Liver (tissue), 9 donors: Measurements from ENCODE around the gene YKT6. TPM values are rescaled to one million over a fixed set of nuclear protein-coding genes. Genes with fewer than 3 reads are reported as not detected.

ENCODE experiments used
- DNase-seq: peaks from one replicate; pipeline ENCODE4 v3.0.0-alpha.2; 2017; ENCODE audit warnings: low spot score
- H3K27ac ChIP-seq, 2 donors: one replicate each; pipeline ENCODE4 v1.7.0; 2013; ENCODE audit warnings: inconsistent platforms in 2 of 2, low read length in 2 of 2, control low read depth in 1 of 2, low read depth in 1 of 2, mild to moderate bottlenecking in 1 of 2
- H3K27me3 ChIP-seq, 4 donors: one replicate each; pipeline versions ENCODE4 v1.6.1 to v1.7.0; 2013; ENCODE audit warnings: low read length in 3 of 4, inconsistent platforms in 1 of 4, mild to moderate bottlenecking in 1 of 4, moderate library complexity in 1 of 4; ENCODE audit not compliant: control insufficient read depth in 4 of 4, insufficient read depth in 4 of 4
- H3K36me3 ChIP-seq, 4 donors: one replicate each; pipeline versions ENCODE4 v1.6.1 to v1.7.0; 2013; ENCODE audit warnings: low read length in 3 of 4, mild to moderate bottlenecking in 3 of 4, low read depth in 1 of 4, moderate library complexity in 1 of 4; ENCODE audit not compliant: control insufficient read depth in 4 of 4, insufficient read depth in 3 of 4
- H3K4me1 ChIP-seq, 4 donors: one replicate each; pipeline versions ENCODE4 v1.6.1 to v1.7.0; 2013; ENCODE audit warnings: low read length in 3 of 4, mild to moderate bottlenecking in 3 of 4, moderate library complexity in 1 of 4; ENCODE audit not compliant: control insufficient read depth in 4 of 4, insufficient read depth in 4 of 4
- H3K4me3 ChIP-seq, 3 donors: one replicate each; pipeline versions ENCODE4 v1.6.1 to v1.7.0; 2013; ENCODE audit warnings: low read length in 3 of 3, control low read depth in 1 of 3, low read depth in 1 of 3, mild to moderate bottlenecking in 1 of 3
- H3K9ac ChIP-seq, 2 donors: one replicate each; pipeline ENCODE4 v1.7.0; 2013; ENCODE audit warnings: low read length in 2 of 2, mild to moderate bottlenecking in 2 of 2, moderate library complexity in 2 of 2, control low read depth in 1 of 2, low read depth in 1 of 2
- H3K9me3 ChIP-seq, 4 donors: one replicate each; pipeline versions ENCODE4 v1.6.1 to v1.7.0; 2013; ENCODE audit warnings: low read length in 3 of 4; ENCODE audit not compliant: control insufficient read depth in 4 of 4
- ATF3 ChIP-seq: IDR thresholded peaks from 2 replicates; pipeline ENCODE4 v1.6.1; 2016; ENCODE audit warnings: antibody characterized with exemption
- EGR1 ChIP-seq, 2 donors: IDR thresholded peaks; 2 replicates each; pipeline ENCODE4 v1.6.1; 2016 to 2018; ENCODE audit warnings: antibody characterized with exemption in 2 of 2, low read depth in 2 of 2
- FOXA1 ChIP-seq: IDR thresholded peaks from 2 replicates; pipeline ENCODE4 v1.6.1; 2016; ENCODE audit warnings: antibody characterized with exemption
- FOXA2 ChIP-seq: IDR thresholded peaks from 2 replicates; pipeline ENCODE4 v1.6.1; 2016; ENCODE audit warnings: antibody characterized with exemption
- GABPA ChIP-seq, 2 donors: IDR thresholded peaks in 1 of 2; conservative IDR thresholded peaks in 1 of 2; 2 replicates each; pipeline ENCODE4 v1.6.1; 2016; ENCODE audit warnings: antibody characterized with exemption in 2 of 2, mild to moderate bottlenecking in 1 of 2, moderate library complexity in 1 of 2
- HNF4A ChIP-seq, 2 donors: conservative IDR thresholded peaks; 2 replicates each; pipeline ENCODE4 v1.6.1; 2016; ENCODE audit warnings: antibody characterized with exemption in 2 of 2, mild to moderate bottlenecking in 2 of 2
- HNF4G ChIP-seq: IDR thresholded peaks from 2 replicates; pipeline ENCODE4 v1.6.1; 2016; ENCODE audit warnings: antibody characterized with exemption
- JUND ChIP-seq, 2 donors: IDR thresholded peaks; 2 replicates each; pipeline ENCODE4 v1.6.1; 2016; ENCODE audit warnings: antibody characterized with exemption in 2 of 2
- NR2F2 ChIP-seq: IDR thresholded peaks from 2 replicates; pipeline ENCODE4 v1.6.1; 2016; ENCODE audit warnings: antibody characterized with exemption
- RAD21 ChIP-seq, 2 donors: IDR thresholded peaks; 2 replicates each; pipeline ENCODE4 v1.6.1; 2016; ENCODE audit warnings: antibody characterized with exemption in 2 of 2, mild to moderate bottlenecking in 2 of 2
- RXRA ChIP-seq, 2 donors: IDR thresholded peaks; 2 replicates each; pipeline ENCODE4 v1.6.1; 2017 to 2018; ENCODE audit warnings: antibody characterized with exemption in 2 of 2, mild to moderate bottlenecking in 1 of 2
- SP1 ChIP-seq: IDR thresholded peaks from 2 replicates; pipeline ENCODE4 v1.6.1; 2018; ENCODE audit warnings: antibody characterized with exemption, mild to moderate bottlenecking
- TAF1 ChIP-seq: conservative IDR thresholded peaks from 2 replicates; pipeline ENCODE4 v1.6.1; 2016; ENCODE audit warnings: antibody characterized with exemption, mild to moderate bottlenecking
- YY1 ChIP-seq: IDR thresholded peaks from 2 replicates; pipeline ENCODE4 v1.6.1; 2016; ENCODE audit warnings: antibody characterized with exemption, mild to moderate bottlenecking
- ZBTB33 ChIP-seq: IDR thresholded peaks from 2 replicates; pipeline ENCODE4 v1.6.1; 2016; ENCODE audit warnings: antibody characterized with exemption
- WGBS: extraction: QIAGEN DNeasy Blood & Tissue Kit; methylation state at CpG from one replicate; pipeline ENCODE4 v1.1.7; 2013; 5-methylcytosine and 5-hydroxymethylcytosine counted together
- polyA plus RNA-seq, 2 donors: library from polyadenylated mRNA; stranded (reverse) in 1 of 2; unstranded in 1 of 2; fragments of 200-250 nt in 1 of 2; fragments of >200 nt in 1 of 2; fragmentation: Nextera tagmentation in 1 of 2; extraction: Ambion mirVana in 1 of 2; gene quantifications; one replicate each; pipeline versions ENCODE4 v1.2.1 to v1.2.3, GENCODE V29; 2013 to 2015
- total RNA-seq, 2 donors: library from RNA; depleted of rRNA; stranded (reverse); fragments of >200 nt; gene quantifications; one replicate each; pipeline ENCODE4 v1.2.3, GENCODE V29; 2014
- TF ChIP-seq, protein P1 (sequence below): IDR thresholded peaks from 2 replicates; pipeline ENCODE4 v1.6.1; 2016; ENCODE audit warnings: antibody characterized with exemption, mild to moderate bottlenecking
- TF ChIP-seq, protein P2 (sequence below): IDR thresholded peaks from 2 replicates; pipeline ENCODE4 v1.6.1; 2016; ENCODE audit warnings: antibody characterized with exemption
- TF ChIP-seq, protein P3 (sequence below): fragments of 150-350 bp; IDR thresholded peaks from 2 replicates; pipeline ENCODE4 v1.5.1; 2017; ENCODE audit warnings: improper control_type of control experiment, low read depth, low read length; ENCODE audit not compliant: missing input control
- donor health status: healthy.
- donor health status: healthy.
- donor health status: healthy.
- donor health status: healthy.
- donor health status: healthy.

YKT6 gene
- total and polyA plus RNA-seq, 4 donors = 8.1 to 22.0 (median 21.0) TPM

- Histone ChIP-seq H3K9me3 (no peaks in the 10 kb centered on the region), H3K4me1 (peaks cover 18 to 60% (median 52%) of the 10 kb centered on the region in 4 donors), H3K36me3 (peaks cover 0 to 13% (median under 1%) of the 10 kb centered on the region in 4 donors), H3K9ac (no peak overlapping the region), H3K4me3 (no peak overlapping the region), H3K27ac (peak overlapping the region; percentile 9 to 54), H3K27me3 (no peaks in the 10 kb centered on the region)
- 44% methylated on average over 8 of the region's 8 CpGs for WGBS
- no peak for DNase-seq
- TF ChIP-seq, protein P1, sequence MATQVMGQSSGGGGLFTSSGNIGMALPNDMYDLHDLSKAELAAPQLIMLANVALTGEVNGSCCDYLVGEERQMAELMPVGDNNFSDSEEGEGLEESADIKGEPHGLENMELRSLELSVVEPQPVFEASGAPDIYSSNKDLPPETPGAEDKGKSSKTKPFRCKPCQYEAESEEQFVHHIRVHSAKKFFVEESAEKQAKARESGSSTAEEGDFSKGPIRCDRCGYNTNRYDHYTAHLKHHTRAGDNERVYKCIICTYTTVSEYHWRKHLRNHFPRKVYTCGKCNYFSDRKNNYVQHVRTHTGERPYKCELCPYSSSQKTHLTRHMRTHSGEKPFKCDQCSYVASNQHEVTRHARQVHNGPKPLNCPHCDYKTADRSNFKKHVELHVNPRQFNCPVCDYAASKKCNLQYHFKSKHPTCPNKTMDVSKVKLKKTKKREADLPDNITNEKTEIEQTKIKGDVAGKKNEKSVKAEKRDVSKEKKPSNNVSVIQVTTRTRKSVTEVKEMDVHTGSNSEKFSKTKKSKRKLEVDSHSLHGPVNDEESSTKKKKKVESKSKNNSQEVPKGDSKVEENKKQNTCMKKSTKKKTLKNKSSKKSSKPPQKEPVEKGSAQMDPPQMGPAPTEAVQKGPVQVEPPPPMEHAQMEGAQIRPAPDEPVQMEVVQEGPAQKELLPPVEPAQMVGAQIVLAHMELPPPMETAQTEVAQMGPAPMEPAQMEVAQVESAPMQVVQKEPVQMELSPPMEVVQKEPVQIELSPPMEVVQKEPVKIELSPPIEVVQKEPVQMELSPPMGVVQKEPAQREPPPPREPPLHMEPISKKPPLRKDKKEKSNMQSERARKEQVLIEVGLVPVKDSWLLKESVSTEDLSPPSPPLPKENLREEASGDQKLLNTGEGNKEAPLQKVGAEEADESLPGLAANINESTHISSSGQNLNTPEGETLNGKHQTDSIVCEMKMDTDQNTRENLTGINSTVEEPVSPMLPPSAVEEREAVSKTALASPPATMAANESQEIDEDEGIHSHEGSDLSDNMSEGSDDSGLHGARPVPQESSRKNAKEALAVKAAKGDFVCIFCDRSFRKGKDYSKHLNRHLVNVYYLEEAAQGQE = peak; percentile 33
- peak in 1 of 2 donors; percentile 68 for TF ChIP-seq GABPA (IDR thresholded peaks at IDR 0.05 in 1 of 2, conservative IDR thresholded peaks at IDR 0.05 in 1 of 2)
- TF ChIP-seq FOXA2 = peak; percentile 43
- TF ChIP-seq EGR1 (IDR thresholded peaks at IDR 0.05; ENCODE audit: low read depth in 2 of 2) = no peak
- peak; percentile 85 for TF ChIP-seq HNF4G
- TF ChIP-seq, protein P2, sequence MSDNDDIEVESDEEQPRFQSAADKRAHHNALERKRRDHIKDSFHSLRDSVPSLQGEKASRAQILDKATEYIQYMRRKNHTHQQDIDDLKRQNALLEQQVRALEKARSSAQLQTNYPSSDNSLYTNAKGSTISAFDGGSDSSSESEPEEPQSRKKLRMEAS = no peak
- peak; percentile 75 for TF ChIP-seq YY1
- TF ChIP-seq, protein P3, sequence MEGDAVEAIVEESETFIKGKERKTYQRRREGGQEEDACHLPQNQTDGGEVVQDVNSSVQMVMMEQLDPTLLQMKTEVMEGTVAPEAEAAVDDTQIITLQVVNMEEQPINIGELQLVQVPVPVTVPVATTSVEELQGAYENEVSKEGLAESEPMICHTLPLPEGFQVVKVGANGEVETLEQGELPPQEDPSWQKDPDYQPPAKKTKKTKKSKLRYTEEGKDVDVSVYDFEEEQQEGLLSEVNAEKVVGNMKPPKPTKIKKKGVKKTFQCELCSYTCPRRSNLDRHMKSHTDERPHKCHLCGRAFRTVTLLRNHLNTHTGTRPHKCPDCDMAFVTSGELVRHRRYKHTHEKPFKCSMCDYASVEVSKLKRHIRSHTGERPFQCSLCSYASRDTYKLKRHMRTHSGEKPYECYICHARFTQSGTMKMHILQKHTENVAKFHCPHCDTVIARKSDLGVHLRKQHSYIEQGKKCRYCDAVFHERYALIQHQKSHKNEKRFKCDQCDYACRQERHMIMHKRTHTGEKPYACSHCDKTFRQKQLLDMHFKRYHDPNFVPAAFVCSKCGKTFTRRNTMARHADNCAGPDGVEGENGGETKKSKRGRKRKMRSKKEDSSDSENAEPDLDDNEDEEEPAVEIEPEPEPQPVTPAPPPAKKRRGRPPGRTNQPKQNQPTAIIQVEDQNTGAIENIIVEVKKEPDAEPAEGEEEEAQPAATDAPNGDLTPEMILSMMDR = no peak
- TF ChIP-seq TAF1 = no peak
- no peak for TF ChIP-seq FOXA1
- TF ChIP-seq RXRA (IDR thresholded peaks at IDR 0.05) = peak; percentile 81 to 95
- peak in 1 of 2 donors; percentile 71 for TF ChIP-seq RAD21 (IDR thresholded peaks at IDR 0.05)
- peak; percentile 95 to 99 for TF ChIP-seq HNF4A (conservative IDR thresholded peaks at IDR 0.05)
- no peak for TF ChIP-seq NR2F2
- TF ChIP-seq JUND (IDR thresholded peaks at IDR 0.05) = peak in 1 of 2 donors; percentile 70
- no peak for TF ChIP-seq ATF3
- peak; percentile 83 for TF ChIP-seq SP1
- TF ChIP-seq ZBTB33 = no peak
These were observed 45.3 kb upstream of the YKT6 start for GRCh38 chr7:44155191-44156185.
